GM21381 (cell line): ENCODE measurements around the gene AQP5.

Experiments
- ATAC-seq: cut with Tn5 transposase; IDR thresholded peaks from one replicate; pipeline ENCODE4 v1.9.1; 2021; ENCODE audit warnings: mild to moderate bottlenecking, moderate library complexity; ENCODE audit not compliant: unreplicated experiment

AQP5 gene

GRCh38 chr12:49963976-49964815 lies 2.5 kb downstream of the AQP5 start:
- ATAC-seq: no peak

DNA sequence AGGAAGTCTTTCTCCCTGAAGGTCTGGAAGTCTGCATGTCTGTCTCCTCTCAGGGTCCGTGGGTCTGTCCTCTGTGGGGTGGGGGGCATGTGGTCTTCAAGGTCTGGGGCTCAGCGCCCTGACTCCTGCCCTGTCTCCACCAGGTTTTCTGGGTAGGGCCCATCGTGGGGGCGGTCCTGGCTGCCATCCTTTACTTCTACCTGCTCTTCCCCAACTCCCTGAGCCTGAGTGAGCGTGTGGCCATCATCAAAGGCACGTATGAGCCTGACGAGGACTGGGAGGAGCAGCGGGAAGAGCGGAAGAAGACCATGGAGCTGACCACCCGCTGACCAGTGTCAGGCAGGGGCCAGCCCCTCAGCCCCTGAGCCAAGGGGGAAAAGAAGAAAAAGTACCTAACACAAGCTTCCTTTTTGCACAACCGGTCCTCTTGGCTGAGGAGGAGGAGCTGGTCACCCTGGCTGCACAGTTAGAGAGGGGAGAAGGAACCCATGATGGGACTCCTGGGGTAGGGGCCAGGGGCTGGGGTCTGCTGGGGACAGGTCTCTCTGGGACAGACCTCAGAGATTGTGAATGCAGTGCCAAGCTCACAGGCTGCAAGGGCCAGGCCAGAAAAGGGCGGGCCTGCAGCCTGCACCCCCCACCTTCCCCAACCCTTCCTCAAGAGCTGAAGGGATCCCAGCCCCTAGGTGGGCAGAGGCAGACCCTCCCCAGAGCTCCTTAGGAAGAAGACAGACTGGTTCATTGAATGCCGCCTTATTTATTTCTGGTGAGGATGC lies 3.4 kb downstream of the AQP5 start:
- ATAC-seq: no peak

DNA sequence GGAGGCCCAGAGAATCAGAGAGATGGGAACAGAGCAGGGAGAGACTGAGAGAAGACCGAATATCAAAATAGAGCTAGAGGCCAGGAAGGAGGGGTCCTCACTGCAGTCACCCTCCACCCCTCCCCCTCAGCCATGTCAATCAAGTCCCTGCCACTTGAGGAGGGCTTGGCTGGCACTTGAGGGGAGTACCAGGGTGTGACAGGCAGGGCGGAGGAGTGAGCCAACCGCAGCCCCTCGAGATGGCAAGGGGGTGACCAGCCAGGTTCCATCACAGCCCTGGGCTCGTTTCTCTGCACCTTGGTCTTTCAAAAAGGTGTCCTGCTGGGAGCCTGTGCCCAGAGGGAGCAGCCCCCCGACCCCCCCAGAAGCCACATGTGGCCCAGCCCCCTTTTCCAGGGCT lies 4.2 kb downstream of the AQP5 start:
- no peak for ATAC-seq

GRCh38 chr12:49966511-49967041 lies 4.9 kb downstream of the AQP5 start:
- ATAC-seq: no peak

DNA sequence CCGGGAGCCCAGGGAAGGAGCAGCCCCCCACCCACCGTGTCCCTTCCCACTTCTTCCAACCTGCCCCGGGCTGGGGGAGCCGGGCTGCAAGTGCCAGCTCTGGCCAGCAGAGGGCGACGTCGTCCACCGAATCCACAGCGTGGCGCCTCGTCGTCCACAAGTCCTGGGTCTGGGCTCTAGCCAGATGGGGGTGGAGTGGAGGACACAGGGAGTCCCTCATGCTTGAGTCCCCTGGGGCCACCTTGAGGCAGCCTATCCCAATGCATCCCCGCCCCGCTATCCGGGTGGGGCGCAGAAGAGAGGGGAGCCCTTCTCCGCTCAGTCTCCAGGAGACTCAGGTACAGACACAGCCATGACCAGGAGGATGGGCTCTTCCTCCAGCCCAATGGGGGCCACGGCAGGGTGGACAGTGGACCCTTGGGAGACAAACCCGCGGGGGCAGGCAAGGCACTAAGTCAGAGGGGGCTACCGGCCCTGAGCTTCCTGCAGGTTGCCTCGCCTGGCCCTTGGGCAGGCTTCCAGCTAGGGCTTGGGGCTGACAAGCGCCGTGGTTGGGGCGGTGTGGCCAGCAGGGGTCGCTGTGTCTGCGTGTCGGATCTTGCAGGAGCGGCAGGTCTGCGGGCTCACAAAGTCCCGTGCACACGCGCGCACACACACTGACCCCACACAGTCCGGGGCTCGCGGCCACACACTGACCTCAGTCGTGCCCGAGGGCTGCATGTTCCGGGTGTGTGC lies 5.5 kb downstream of the AQP5 start:
- ATAC-seq: peak; percentile 68

DNA sequence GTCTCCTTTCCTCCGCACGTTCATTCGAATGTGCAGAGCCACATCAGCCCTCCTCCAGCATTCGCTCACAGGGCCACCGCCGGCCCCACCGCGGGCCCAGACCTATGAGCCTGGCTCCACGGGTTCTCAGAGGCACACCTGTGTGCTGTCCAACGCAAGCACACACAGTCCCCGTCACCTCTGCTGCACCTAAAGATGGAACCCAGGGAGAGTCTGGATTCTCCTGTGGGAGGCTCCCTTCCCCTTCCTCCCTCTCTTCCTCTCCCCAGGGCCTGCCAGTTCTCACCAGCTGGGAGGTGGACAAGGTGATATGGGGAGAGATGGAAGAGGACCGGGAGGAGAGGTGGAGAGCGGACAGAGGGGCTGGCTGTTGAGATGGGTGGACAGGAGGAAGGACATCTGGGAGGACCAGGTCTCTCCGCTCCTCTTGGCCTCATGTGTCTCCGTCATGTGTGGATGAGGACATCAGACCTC lies 6.1 kb downstream of the AQP5 start:
- no peak for ATAC-seq

GRCh38 chr12:49968471-49968870 lies 6.8 kb downstream of the AQP5 start:
- ATAC-seq: no peak

GRCh38 chr12:49969027-49969426 lies 7.4 kb downstream of the AQP5 start:
- no peak for ATAC-seq

GRCh38 chr12:49969651-49970429 lies 8.2 kb downstream of the AQP5 start:
- ATAC-seq: no peak

GRCh38 chr12:49970658-49971057 lies 9.0 kb downstream of the AQP5 start:
- ATAC-seq: no peak

DNA sequence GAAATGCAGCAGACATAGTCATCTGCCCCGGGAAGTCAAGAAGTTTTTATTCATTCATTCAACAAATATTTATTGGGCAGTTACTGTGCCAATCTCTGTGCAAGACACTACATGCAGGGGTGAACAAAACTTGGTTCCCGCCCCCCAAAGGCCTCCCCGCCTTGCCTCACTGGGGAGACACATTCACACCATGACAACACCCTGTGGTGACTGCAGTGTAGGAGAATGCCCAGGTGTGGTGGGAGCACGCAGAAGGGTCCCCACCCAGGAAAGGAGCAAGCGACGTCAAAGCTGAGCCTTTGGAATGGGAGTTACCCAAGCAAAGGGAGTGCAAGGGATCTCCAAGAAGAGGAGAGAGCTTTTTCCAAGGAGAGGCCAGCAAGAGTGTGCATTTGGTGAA lies 9.5 kb downstream of the AQP5 start:
- no peak for ATAC-seq

DNA sequence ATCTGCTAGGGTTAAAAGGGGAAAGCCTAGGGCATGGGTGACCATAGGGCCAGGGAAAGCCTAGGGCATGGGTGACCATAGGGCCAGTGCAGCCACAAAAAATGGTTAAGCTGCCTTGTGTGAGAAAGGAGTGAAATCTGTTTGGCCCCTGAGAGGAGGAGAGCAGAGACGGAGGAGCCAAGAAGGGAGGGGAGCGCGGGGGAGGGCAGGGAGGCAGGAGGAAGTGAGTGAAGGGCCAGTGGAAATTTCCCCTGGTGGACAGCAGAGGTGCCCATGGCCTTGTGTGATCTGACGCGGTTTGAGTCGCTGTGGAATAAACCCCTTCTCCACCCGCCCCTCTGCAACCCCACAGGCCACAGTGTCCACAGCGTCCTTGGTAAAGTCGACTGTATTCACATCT lies 10.5 kb downstream of the AQP5 start:
- no peak for ATAC-seq

- ATAC-seq: no peak
These were observed 11.1 kb downstream of the AQP5 start, which contains the start of gene AQP6 for GRCh38 chr12:49972641-49973360. Gene AQP6 (plus strand): TSS chr12:49972947. CDS start chr12:49973174, 227 bp downstream.

GRCh38 chr12:49973361-49973830 lies 11.7 kb downstream of the AQP5 start:
- no peak for ATAC-seq

DNA sequence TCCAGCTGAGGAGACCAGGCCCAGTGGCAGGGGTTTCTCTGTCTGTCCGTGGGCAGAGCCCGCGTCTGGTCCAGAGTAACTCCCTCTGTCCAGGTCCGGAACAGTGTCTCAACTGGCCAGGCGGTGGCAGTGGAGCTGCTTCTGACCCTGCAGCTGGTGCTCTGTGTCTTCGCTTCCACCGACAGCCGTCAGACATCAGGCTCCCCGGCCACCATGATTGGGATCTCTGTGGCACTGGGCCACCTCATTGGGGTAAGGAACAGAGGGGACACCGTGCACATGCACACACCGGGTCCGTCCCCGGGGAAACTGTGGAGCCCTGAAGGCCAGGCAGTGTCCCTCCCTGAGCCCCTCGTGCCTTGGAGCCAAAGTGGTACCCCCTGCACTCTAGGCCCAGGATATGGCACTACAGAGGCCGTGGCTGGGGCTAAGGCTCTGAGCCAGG lies 12.6 kb downstream of the AQP5 start:
- no peak for ATAC-seq

GRCh38 chr12:49974677-49975317 lies 13.1 kb downstream of the AQP5 start:
- no peak for ATAC-seq

DNA sequence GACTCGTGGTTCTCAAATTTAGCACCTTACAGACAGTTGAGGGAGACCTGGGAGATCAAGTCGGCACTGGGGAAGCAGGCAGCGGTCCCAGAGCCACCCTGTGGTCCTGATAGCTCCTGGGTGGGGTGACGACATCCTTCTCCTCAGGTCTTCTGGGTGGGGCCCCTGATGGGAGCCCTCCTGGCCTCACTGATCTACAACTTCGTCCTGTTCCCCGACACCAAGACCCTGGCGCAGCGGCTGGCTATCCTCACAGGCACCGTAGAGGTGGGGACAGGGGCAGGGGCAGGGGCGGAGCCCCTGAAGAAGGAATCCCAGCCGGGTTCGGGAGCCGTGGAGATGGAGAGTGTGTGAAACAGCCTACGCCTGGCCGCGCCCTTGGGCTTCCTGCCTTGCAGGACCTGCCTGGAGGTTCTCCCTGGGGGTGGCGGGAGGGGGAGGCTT lies 13.7 kb downstream of the AQP5 start:
- no peak for ATAC-seq

DNA sequence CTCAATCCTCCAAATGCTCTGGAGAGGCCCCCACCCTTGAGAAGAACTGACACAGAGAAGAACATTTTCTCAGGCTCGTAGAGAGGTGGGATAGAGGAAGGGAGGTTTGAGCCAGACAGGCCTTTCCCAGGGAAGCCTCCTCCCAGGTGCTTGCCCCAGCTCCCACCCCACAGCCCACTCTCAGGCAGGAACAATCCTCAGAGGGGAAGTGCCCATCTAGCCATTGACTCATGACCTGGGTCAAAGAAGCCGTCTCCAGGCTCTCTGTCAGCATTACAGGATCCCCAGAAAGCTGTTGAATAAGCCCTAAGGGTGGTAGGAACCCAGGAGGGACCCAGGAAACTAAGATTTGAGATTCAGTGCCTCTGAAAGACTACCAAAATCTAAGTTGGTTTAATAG lies 14.9 kb downstream of the AQP5 start:
- no peak for ATAC-seq

- ATAC-seq: no peak
These were observed 16.5 kb downstream of the AQP5 start for GRCh38 chr12:49978125-49978524.
